GM12891 (cell line): ENCODE data around the gene RAPGEF2.

Experiments used
- DNase-seq: peaks from one replicate; pipeline ENCODE4 v3.0.0; 2011; ENCODE audit warnings: low spot score; ENCODE audit not compliant: insufficient read length
- FAIRE-seq: peaks from 2 replicates; lab custom pipeline; 2011; peaks lifted over from hg19 to GRCh38; lab: Jason Lieb, UNC
- PAX5 ChIP-seq: IDR thresholded peaks from 2 replicates; pipeline ENCODE4 v1.6.1; 2011; ENCODE audit warnings: low read length, moderate library complexity, mild to moderate bottlenecking; ENCODE audit not compliant: insufficient read depth, severe bottlenecking
- POLR2A ChIP-seq: IDR thresholded peaks from 2 replicates; pipeline ENCODE4 v1.6.1; 2011; ENCODE audit warnings: low read depth, low read length, control low read depth
- POLR2AphosphoS5 ChIP-seq: IDR thresholded peaks from 2 replicates; pipeline ENCODE4 v1.6.1; 2011; ENCODE audit warnings: low read depth, low read length, control low read depth
- POU2F2 ChIP-seq: IDR thresholded peaks from 2 replicates; pipeline ENCODE4 v1.6.1; 2011; ENCODE audit warnings: low read depth, mild to moderate bottlenecking, control low read depth, low read length, moderate library complexity
- SPI1 ChIP-seq: IDR thresholded peaks from 2 replicates; pipeline ENCODE4 v1.6.1; 2011; ENCODE audit warnings: low read depth, low read length, control low read depth
- TAF1 ChIP-seq: IDR thresholded peaks from 2 replicates; pipeline ENCODE4 v1.6.1; 2011; ENCODE audit warnings: low read depth, low read length, control low read depth

RAPGEF2 gene

DNA sequence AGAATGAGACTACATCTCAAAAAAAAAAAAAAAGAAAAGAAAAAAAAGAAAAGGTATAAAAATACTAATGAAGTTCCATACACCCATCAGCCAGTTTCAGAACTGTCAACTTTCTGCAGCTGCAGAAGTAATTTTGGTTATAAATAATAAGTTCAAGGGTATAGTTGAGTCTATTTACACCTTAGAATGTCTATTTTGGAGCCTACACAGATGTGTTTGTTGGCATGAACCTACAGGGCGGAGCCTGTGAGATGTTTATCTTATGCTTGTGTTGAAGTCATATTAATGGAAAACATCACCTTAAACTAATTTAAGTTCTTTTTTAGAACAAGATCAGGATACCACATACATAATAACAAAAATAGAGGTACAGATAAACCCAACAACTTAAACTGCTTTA lies 85.8 kb downstream of the RAPGEF2 start:
- no peak for DNase-seq
- TF ChIP-seq PAX5 (no peak), SPI1 (no peak), POLR2A (no peak), TAF1 (no peak), POU2F2 (no peak)
- FAIRE-seq = no peak

DNA sequence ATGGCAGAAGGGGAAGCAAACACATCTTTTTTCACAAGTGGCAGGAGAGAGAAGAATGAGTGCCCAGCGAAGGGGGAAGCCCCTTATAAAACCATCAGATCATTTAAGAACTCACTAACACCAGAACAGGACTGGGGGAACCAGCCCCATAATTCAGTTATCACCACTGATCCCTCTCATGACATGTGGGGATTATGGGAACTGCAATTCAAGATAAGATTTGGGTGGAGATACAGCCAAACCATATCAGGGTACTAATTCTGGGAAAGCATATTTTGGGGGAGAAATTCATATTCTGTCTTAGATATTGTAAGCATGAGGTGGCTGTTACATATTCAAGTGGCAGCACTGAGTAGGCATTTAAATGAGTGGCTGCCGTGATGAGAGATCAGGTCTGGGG lies 87.8 kb downstream of the RAPGEF2 start:
- TF ChIP-seq POU2F2 = no peak
- TF ChIP-seq POLR2AphosphoS5 = no peak
- no peak for TF ChIP-seq PAX5
- peak; percentile 52 for FAIRE-seq
- no peak for DNase-seq

DNA sequence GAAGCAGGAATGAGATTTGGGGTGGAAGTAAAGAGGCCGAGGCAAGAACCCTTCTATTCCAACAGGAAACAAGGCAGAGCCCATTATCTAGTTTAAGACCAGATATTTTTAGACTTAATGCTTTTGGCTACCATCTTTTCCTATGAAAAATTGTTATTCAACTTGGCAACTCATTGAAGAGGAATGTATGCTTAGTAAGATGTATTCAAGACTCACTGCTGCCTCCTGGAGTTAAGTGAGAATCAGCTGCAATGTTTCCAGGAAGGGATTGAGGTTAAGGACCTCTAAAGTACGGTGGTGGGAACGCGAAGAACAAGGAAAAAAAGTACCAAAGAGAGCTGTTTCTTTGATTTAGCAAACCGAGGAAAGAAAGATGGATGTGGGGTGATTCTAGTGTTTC lies 89.1 kb downstream of the RAPGEF2 start:
- DNase-seq (no peak), FAIRE-seq (no peak)
- no peak for TF ChIP-seq TAF1
- no peak for TF ChIP-seq POLR2A
- TF ChIP-seq POLR2AphosphoS5 = no peak
- TF ChIP-seq PAX5 = no peak
- TF ChIP-seq SPI1 = no peak
- TF ChIP-seq POU2F2 = no peak

DNA sequence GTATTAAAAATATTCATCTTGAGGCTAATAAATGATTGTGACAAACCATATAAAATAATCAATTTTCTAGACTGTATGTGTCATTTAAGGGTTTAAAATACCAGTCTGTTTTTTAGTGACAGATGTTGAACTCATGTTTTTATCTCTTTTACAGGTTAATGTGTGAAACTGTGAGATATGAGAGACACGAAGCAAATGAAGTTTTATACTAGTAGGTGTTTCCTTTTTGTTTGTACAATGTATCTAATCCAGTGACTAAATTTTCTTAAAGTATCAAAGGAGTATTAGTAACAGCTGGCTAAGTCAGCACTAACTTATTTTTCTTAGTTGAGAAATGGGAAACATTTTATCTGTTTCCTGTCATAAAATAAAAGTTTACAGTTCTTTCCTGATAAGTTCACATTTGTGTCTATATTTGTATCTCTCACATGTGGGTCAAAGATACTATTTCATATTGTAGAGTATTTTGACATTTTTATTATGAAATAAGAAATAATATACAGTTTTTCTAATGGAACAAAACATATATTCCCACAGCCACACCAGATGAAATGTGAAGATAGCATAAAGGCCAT lies 90.3 kb downstream of the RAPGEF2 start:
- DNase-seq (no peak), FAIRE-seq (no peak)
- no peak for TF ChIP-seq SPI1
- no peak for TF ChIP-seq PAX5
- no peak for TF ChIP-seq POLR2AphosphoS5
- no peak for TF ChIP-seq TAF1
- no peak for TF ChIP-seq POU2F2
- TF ChIP-seq POLR2A = no peak

DNA sequence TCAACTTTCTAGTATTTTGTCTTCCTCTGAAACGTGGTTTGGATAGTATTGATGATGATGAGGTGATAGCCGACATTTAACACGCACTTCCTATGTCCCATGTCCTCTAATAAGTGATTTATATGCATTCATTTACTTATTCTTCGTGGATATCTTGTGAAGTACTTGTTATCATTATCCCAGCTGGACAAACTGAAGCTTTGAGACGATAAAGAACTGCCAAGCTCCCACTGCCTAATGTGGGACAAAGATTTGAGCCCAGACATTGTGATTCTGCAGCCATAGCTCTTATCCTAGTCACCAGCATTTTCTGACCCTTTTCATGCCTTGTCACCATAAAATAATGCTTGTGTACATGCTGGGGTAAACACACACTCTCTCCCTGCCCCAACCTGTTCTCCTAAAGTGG lies 92.5 kb downstream of the RAPGEF2 start:
- FAIRE-seq (no peak), DNase-seq (no peak)
- no peak for TF ChIP-seq TAF1
- TF ChIP-seq PAX5 = no peak
- TF ChIP-seq POU2F2 = no peak
- no peak for TF ChIP-seq POLR2A
- TF ChIP-seq SPI1 = no peak
- no peak for TF ChIP-seq POLR2AphosphoS5

DNA sequence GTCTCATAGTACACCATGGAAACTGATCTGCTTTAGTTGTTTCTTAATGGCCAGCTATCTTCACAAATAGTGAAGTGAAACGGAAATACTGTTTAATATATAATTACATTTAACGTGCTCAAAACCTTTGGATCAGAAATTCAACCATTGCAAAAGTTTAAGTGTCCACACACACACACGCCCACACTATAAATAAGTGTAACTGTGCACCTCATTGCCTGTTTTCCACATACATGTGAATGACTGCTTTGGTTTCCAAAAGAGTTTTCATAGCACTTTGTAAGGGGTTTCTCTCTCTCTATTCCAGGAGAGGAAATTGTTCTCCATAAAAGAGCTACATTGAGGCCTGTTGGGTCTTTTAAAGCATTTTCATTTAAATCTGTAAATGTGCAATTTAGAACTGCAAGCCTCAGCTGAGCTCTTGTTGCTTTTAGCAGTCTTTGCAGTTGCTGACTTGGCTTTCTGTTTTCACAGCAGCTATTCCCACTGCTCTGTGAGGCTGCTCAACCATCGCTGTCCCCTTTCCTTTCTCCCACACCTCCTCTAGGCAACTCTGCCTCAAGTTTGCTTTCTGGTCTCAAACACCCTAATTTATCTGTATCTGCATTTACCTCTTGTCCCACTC lies 94.5 kb downstream of the RAPGEF2 start:
- TF ChIP-seq SPI1 (no peak), PAX5 (no peak), POU2F2 (no peak), TAF1 (no peak), POLR2AphosphoS5 (no peak), POLR2A (no peak)
- peak; percentile 43 for FAIRE-seq

DNA sequence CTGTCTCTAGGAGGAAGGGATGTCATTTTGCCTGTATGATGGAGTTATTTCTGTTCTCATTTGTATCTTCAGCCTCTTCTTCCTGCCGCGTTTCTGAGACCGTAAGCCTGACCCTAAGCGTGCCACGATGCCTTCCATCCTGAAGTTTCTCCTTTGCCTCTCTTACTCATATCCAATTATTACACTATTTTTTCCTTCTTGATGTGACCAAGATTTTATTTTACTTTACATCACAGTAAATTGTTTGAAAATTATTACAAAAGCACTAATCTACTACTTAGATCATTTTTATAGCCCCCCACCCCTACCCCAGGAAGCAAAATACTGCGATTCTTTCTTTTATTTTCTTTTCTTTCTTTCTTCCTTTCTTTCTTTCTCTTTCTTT lies 95.0 kb downstream of the RAPGEF2 start:
- DNase-seq (no peak), FAIRE-seq (no peak)
- TF ChIP-seq POLR2A (no peak), POU2F2 (no peak), SPI1 (no peak), POLR2AphosphoS5 (no peak), TAF1 (no peak), PAX5 (no peak)

More for the DNA sequence above, 94.5 kb downstream of the RAPGEF2 start:
- no peak for DNase-seq

DNA sequence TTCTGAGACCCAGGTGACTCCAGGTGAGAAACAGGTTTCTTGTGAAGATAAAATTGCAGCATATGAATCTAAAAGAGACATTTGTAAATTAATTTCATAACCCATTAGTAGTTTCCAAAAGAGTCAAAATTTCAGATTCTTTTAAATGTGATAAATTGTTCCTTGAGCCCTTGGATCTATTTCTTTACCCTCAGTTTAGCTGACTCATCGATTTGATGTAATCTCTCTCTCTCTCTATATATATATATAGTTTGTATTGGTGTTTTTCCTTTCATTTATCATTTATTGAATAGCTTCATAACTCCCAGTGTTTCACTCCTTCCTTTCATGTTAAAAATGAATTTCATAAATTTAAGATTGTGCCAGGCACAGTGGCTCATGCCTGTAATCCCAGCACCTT lies 96.9 kb downstream of the RAPGEF2 start:
- DNase-seq = no peak
- FAIRE-seq = no peak
- TF ChIP-seq POLR2AphosphoS5 (no peak), POU2F2 (no peak), SPI1 (no peak), PAX5 (no peak), POLR2A (no peak), TAF1 (no peak)

DNA sequence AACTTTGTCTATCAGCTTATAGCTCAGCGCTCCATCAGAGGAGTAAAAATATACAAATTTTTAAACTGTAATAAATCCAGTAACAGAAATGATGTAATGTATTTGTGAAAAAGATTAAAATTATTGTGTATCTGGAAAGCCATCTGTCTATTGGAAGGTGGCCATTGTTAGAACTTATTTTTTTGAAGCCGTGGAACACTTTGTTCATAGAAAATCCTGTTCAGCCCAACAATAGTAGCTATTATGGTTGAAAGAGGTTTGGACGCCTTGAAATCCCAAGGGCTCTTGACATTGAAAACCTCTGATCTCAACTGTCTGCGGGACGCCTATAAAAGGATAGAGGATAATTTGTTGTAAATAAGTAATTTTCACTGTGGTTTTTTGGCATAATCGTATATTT lies 98.3 kb downstream of the RAPGEF2 start:
- TF ChIP-seq SPI1 (no peak), TAF1 (no peak), POU2F2 (no peak), POLR2AphosphoS5 (no peak), POLR2A (no peak), PAX5 (no peak)
- FAIRE-seq = no peak
- no peak for DNase-seq

DNA sequence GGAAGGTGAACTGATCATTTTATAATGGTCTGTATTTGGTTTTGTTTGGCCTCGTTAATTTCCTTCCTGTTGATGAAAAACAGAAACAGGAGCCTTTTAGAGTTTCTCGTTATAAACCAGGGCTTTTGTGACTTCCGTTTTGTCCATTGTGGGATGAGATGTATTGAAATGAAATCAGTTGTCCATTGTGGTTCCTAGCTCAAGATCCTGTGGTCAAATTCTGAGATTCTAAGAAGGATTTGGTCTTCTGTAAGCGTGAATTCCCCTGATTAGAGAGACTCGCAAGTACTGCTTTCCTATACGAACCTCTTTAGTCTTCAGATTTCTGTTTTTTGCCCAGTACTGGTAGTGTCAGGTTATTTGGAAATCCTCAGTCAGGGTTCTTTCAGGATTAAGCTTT lies 101.7 kb downstream of the RAPGEF2 start:
- TF ChIP-seq TAF1 = no peak
- TF ChIP-seq POLR2AphosphoS5 = no peak
- TF ChIP-seq PAX5 = no peak
- no peak for TF ChIP-seq POLR2A
- TF ChIP-seq SPI1 = no peak
- no peak for TF ChIP-seq POU2F2
- no peak for FAIRE-seq
- no peak for DNase-seq
